ENCODE data around the gene EGFL8. TPM values are rescaled to one million over a fixed set of nuclear protein-coding genes. Genes with fewer than 3 reads are reported as not detected.
A peak's percentile ranks its signal among the peaks of the same experiment; 100 is the strongest.

EGFL8 gene
- total RNA-seq, 4 donors from 2014 or later = 108 to 388 (median 270) TPM

- DNase-seq (ENCODE audit: low spot score in 2 of 2) = no peak
- 84 to 86% methylated on average over 1 of the region's 1 CpG for WGBS, 2 donors
- H3K9me3 ChIP-seq = no peaks in the 10 kb centered on the region
- no peak overlapping the region for H3K27ac ChIP-seq
- peaks cover 0 to 10% (median 0%) of the 10 kb centered on the region in 3 donors for H3K36me3 ChIP-seq
- peaks cover 0 to 19% (median 6%) of the 10 kb centered on the region in 4 donors for H3K4me1 ChIP-seq
- no peak overlapping the region for H3K4me3 ChIP-seq
- H3K27me3 ChIP-seq = no peaks in the 10 kb centered on the region
- TF ChIP-seq POLR2A (IDR thresholded peaks at IDR 0.05) = no peak
These were observed 18.1 kb upstream of the EGFL8 start for GRCh38 chr6:32146287-32146686.

- Histone ChIP-seq H3K4me1 (peaks cover 0 to 22% (median 6%) of the 10 kb centered on the region in 4 donors), H3K4me3 (no peak overlapping the region), H3K27me3 (no peaks in the 10 kb centered on the region), H3K27ac (no peak overlapping the region), H3K9me3 (no peaks in the 10 kb centered on the region), H3K36me3 (peaks cover 0 to 10% (median 0%) of the 10 kb centered on the region in 3 donors)
- no peak for TF ChIP-seq CTCF (IDR thresholded peaks at IDR 0.05)
- no peak for TF ChIP-seq EP300 (IDR thresholded peaks at IDR 0.05)
- TF ChIP-seq POLR2A (IDR thresholded peaks at IDR 0.05) = no peak
- DNase-seq (ENCODE audit: low spot score in 2 of 2) = no peak
- WGBS, 2 donors = 35 to 39% methylated on average over 4 of the region's 4 CpGs
These were observed 17.7 kb upstream of the EGFL8 start for GRCh38 chr6:32146687-32147086.

- H3K4me3 ChIP-seq = no peak overlapping the region
- H3K27me3 ChIP-seq = no peaks in the 10 kb centered on the region
- DNase-seq (ENCODE audit: low spot score in 2 of 2) = no peak
- 91 to 95% methylated on average over 4 of the region's 4 CpGs for WGBS, 2 donors
- H3K27ac ChIP-seq = no peak overlapping the region
- H3K4me1 ChIP-seq = peaks cover 0 to 29% (median 13%) of the 10 kb centered on the region in 4 donors
- H3K9me3 ChIP-seq = no peaks in the 10 kb centered on the region
- TF ChIP-seq EP300 (IDR thresholded peaks at IDR 0.05) (no peak), CTCF (IDR thresholded peaks at IDR 0.05) (no peak), POLR2A (IDR thresholded peaks at IDR 0.05) (no peak)
- peaks cover 0 to 10% (median 0%) of the 10 kb centered on the region in 3 donors for H3K36me3 ChIP-seq
These were observed 16.8 kb upstream of the EGFL8 start for GRCh38 chr6:32147401-32148132.

GRCh38 chr6:32148289-32149091, 15.9 kb upstream of the EGFL8 start:
- TF ChIP-seq CTCF (IDR thresholded peaks at IDR 0.05) (no peak), POLR2A (IDR thresholded peaks at IDR 0.05) (no peak), EP300 (IDR thresholded peaks at IDR 0.05) (no peak)
- Histone ChIP-seq H3K4me1 (peaks cover 0 to 38% (median 15%) of the 10 kb centered on the region in 4 donors), H3K27ac (no peak overlapping the region), H3K36me3 (peaks cover 0 to 10% (median 0%) of the 10 kb centered on the region in 3 donors), H3K4me3 (peak overlapping the region in 2 of 4 donors; percentile 16 to 39), H3K27me3 (no peaks in the 10 kb centered on the region), H3K9me3 (no peaks in the 10 kb centered on the region)
- 52 to 54% methylated on average over 39 of the region's 39 CpGs for WGBS, 2 donors
- peak in 1 of 2 donors; percentile 54 for DNase-seq (ENCODE audit: low spot score in 2 of 2)

- H3K4me1 ChIP-seq = peaks cover 0 to 40% (median 15%) of the 10 kb centered on the region in 4 donors
- no peak for TF ChIP-seq EP300 (IDR thresholded peaks at IDR 0.05)
- TF ChIP-seq CTCF (IDR thresholded peaks at IDR 0.05) = no peak
- TF ChIP-seq POLR2A (IDR thresholded peaks at IDR 0.05) = no peak
- peaks cover 0 to 10% (median 0%) of the 10 kb centered on the region in 3 donors for H3K36me3 ChIP-seq
- WGBS, 2 donors = 67 to 70% methylated on average over 30 to 42 of the region's 47 CpGs
- no peaks in the 10 kb centered on the region for H3K27me3 ChIP-seq
- H3K27ac ChIP-seq = peak overlapping the region in 1 of 4 donors; percentile 97
- no peak for DNase-seq (ENCODE audit: low spot score in 2 of 2)
- H3K9me3 ChIP-seq = no peaks in the 10 kb centered on the region
- peak overlapping the region in 2 of 4 donors; percentile 16 to 39 for H3K4me3 ChIP-seq
These were observed 15.2 kb upstream of the EGFL8 start for GRCh38 chr6:32149092-32149755.

Data from tibial nerve (tissue), 4 donors.